Activated naive CD8-positive, alpha-beta T cell (primary cell): ENCODE data around the gene SLC2A11.
A peak's percentile ranks its signal among the peaks of the same experiment; 100 is the strongest.

Experiments
- H3K27ac Mint-ChIP-seq: one replicate; pipeline ENCODE4 v1.8.0; 2021; ENCODE audit warnings: mixed read lengths
- H3K27me3 Mint-ChIP-seq: one replicate; pipeline ENCODE4 v1.8.0; 2021; ENCODE audit warnings: mixed read lengths
- H3K36me3 Mint-ChIP-seq: one replicate; pipeline ENCODE4 v1.8.0; 2021; ENCODE audit warnings: mixed read lengths
- H3K4me1 Mint-ChIP-seq: one replicate; pipeline ENCODE4 v1.8.0; 2021; ENCODE audit warnings: low read depth, mixed read lengths
- H3K4me3 Mint-ChIP-seq: one replicate; pipeline ENCODE4 v1.8.0; 2021; ENCODE audit warnings: mild to moderate bottlenecking, mixed read lengths
- H3K9me3 Mint-ChIP-seq: one replicate; pipeline ENCODE4 v1.8.0; 2021; ENCODE audit warnings: low read depth, mixed read lengths

Gene SLC2A11

DNA sequence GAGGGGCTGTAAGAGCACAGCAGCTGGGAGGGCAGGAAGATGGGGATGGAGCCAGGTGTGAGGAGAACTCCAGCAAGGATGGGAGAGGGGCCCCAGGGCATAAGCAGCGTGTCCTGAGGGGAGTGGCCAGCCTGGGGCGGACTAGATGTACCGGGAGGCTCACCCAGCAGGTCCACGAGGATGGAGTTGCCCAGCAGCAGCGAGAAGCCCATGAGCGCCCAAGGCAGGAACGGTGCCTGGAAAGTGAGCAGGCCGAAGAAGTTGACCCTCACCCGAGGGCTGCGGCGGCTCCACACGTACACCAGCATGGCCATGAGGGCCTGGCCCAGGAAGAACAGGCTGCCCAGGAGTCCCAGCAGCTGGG is 20.2 kb upstream of the SLC2A11 start:
- Mint-ChIP-seq H3K36me3 (no peaks in the 10 kb centered on the region), H3K9me3 (no peaks in the 10 kb centered on the region), H3K27ac (no peak overlapping the region), H3K4me1 (peaks cover 20% of the 10 kb centered on the region), H3K27me3 (no peaks in the 10 kb centered on the region), H3K4me3 (peak overlapping the region; percentile 94)

DNA sequence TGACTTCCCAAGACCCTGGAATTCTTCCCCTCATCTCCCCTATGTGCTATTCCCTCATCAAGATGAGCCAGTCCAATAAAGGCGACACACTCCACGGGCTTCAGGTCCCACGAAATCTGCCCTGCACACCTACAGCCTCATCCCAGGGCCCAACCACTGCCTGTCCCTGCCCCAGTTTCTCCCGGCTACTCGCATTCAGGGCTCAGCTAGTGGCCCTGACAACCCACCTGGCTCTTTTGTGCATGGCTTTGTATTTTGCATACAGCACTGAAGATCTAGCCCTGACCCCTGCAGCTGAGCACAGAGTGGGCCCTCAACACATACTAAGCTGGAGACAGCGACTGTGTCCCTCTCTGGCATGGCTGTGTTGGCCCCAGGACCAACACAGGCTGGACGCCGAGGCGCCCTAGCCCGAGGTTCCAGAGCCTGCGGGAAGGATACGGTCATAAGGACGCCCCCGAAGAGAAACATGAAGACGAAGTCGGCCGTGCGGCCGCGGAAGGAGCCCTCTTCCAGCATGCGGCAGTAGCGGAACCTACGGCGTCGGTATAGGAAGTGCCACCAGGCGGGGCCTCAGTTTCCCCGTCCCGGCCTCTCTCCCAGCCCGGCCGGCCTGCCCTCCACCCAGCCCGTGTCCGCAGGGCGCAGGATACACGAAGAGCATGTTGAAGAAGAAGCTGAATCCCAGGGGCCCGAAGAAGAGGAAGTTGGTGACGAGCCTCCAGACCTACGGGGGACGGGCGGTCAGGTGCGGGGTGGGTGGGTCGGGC is 19.6 kb upstream of the SLC2A11 start:
- peak overlapping the region; percentile 94 for H3K4me3 Mint-ChIP-seq
- no peaks in the 10 kb centered on the region for H3K27me3 Mint-ChIP-seq
- no peaks in the 10 kb centered on the region for H3K36me3 Mint-ChIP-seq
- H3K27ac Mint-ChIP-seq = peak overlapping the region; percentile 95
- H3K4me1 Mint-ChIP-seq = peaks cover 20% of the 10 kb centered on the region
- H3K9me3 Mint-ChIP-seq = no peaks in the 10 kb centered on the region

DNA sequence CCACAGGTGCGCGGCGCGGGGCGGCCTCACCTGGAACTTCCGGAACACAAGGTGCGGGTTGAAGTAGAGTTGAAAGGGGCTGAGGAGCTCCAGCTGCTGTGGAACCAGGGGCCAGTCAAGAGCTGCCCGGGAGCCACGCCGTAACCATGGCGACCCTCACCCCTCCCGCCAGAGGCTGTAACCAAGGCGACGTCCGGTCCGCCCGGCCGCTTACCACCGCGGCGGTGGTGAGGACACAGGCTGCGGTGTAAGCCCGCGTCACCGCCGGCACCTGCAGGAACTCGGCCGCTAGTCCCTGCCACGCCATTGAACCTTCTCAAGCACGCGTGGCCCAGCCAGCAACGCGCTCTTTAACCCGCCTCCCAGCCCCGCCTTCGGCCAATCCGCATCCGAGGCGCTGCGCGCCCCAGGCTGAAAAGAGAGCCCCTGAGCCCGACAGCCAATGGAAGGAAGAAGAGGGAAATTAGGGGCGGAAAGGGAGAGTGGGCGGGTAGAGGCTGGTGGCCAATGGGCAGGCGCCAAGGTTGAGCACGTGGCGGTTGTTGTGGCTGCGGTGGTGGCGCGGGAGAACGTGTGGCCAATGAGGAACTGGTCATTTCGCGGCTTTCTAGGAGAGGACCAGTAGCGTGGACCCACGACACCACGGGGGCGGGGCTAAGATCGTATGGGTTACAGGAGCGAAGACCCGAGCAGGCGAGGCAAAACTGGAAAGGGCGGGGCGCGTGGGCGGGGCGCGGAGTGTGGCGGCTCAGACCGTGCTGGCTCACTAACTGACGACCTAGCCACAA is 18.8 kb upstream of the SLC2A11 start, which contains the start of gene DERL3:
DERL3 (minus strand) TSS at position 326 of the 788 bp plus-strand sequence; CDS start at position 307, 19 bp downstream.
- Mint-ChIP-seq H3K4me1 (peaks cover 20% of the 10 kb centered on the region), H3K27me3 (no peaks in the 10 kb centered on the region), H3K27ac (peak within 1 kb of the TSS; percentile 95), H3K9me3 (no peaks in the 10 kb centered on the region), H3K36me3 (no peaks in the 10 kb centered on the region), H3K4me3 (peak within 1 kb of the TSS; percentile 94)

DNA sequence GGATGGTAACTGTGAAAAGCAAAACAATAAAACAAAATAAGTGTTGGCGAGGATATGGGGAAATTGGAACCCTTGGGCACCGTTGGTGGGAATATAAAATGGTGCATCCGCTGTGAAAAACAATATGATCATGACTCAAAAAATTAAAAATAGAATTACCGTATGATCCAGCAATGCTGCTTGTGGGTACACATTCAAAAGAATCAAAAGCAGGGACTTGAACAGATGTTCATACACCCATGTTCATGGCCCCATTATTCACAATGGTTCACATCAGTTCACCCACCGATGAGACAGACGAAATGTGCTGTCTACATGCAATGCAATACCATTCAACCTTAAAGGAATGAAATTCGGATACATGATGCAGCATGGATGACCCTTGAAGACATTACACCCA is 17.6 kb upstream of the SLC2A11 start:
- Mint-ChIP-seq H3K9me3 (no peaks in the 10 kb centered on the region), H3K4me3 (peak overlapping the region; percentile 33), H3K27ac (peak overlapping the region; percentile 34), H3K4me1 (peaks cover 20% of the 10 kb centered on the region), H3K36me3 (no peaks in the 10 kb centered on the region), H3K27me3 (no peaks in the 10 kb centered on the region)

DNA sequence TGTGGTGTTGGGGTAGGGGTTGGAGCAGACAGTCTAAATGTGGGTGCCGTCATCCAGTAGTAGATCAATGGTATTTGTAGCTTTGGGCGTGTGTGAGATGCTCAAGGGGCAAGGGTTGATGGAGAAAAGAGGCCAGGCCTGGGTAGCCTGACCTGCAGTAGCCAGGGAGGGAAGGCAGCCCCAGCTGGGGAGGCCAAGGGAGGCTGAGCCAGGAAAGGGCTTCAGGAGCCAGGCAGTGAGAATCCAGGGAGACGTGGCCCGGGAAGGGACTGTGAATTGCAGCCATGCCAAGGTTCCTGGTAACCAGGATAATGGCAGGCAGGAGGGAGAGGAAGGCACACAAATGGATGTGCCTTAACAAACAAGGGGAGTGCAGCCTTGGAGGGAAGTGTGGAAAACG is 16.4 kb upstream of the SLC2A11 start:
- H3K27me3 Mint-ChIP-seq = no peaks in the 10 kb centered on the region
- H3K4me3 Mint-ChIP-seq = no peak overlapping the region

DNA sequence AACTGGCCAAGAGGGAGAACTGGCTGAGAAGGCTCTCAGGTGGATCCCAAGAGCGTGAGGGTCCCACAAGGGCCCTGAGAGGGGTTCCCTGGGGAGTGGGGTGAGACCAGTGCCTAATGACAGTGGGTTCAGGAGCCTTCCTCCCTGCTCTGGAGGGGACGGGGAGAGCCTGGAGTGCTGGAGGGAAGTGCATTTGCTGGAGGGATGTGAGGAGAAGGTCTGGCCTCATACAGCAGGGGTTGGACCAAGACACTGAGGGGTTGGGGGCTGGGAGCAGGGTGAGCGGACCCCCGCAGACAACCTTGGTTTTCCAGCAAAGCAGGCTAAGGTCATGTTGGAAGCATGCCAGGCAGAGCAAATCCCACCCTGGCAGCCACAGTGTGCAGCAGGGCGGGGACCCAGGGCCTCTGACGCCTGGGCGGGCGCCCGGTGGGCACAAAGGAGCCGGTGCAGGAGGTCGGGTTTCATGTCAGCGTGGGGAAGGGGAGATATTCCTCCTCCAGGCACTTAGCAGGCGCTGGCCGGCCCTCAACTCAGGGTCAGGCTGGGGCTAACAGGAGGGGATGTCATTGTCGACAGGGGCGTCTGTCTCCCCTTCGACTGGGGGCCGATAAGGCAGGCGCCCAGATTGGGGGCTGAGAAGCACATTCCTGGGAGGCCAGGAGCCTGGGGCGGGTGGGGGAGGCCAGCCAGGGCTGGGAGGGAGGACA is 15.8 kb upstream of the SLC2A11 start:
- Mint-ChIP-seq H3K36me3 (no peaks in the 10 kb centered on the region), H3K27me3 (no peaks in the 10 kb centered on the region), H3K27ac (no peak overlapping the region), H3K9me3 (no peaks in the 10 kb centered on the region), H3K4me3 (no peak overlapping the region), H3K4me1 (peaks cover 20% of the 10 kb centered on the region)

More for the DNA sequence above, 16.4 kb upstream of the SLC2A11 start:
- H3K27ac Mint-ChIP-seq = no peak overlapping the region
- peaks cover 20% of the 10 kb centered on the region for H3K4me1 Mint-ChIP-seq
- no peaks in the 10 kb centered on the region for H3K9me3 Mint-ChIP-seq
- H3K36me3 Mint-ChIP-seq = no peaks in the 10 kb centered on the region

DNA sequence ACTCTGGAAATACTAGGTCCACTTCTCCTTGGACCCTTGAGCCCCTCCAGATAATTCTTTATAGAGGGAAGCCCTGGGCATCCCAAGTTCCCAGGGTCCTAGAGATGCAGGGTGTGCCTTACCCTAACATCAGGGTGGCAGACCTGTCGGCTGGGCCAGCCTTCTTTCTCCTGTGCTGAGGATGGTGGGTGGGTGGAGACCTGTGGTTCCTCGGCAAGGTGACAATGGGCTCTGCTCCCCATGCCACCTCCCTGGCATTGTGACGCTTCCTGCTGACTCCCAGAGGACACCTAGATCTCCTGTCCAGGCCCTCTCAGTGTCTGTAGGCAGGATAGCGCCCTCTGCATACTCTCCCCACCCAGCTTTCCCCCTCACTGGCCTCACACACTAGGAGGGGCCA is 15.1 kb upstream of the SLC2A11 start:
- Mint-ChIP-seq H3K4me1 (peaks cover 20% of the 10 kb centered on the region), H3K36me3 (no peaks in the 10 kb centered on the region), H3K4me3 (no peak overlapping the region), H3K27ac (no peak overlapping the region), H3K27me3 (no peaks in the 10 kb centered on the region), H3K9me3 (no peaks in the 10 kb centered on the region)

DNA sequence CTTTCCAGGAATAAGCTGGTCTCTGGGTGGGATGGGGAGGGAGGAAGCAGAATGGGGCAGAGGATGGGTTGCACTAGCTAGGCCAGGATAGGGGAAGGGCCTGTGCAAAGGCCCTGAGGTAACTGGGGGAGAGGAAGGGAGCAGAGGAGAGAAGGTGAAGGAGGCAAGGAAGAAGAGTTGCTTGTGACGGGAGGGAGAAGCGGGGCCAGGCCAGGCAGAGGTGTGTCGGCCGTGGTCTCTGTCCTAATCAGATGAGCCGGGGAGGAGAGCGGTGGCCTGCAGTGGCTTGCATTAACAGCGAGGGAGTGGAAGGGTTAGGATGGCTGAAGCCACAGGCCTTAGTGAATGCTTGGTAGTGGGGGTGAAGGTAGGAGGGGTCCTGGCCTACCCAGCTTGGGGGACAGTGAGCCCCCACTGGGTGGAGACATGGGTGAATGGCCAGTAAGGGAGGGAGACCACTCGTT is 12.9 kb upstream of the SLC2A11 start:
- no peak overlapping the region for H3K27ac Mint-ChIP-seq
- H3K4me3 Mint-ChIP-seq = no peak overlapping the region
- H3K36me3 Mint-ChIP-seq = no peaks in the 10 kb centered on the region
- no peaks in the 10 kb centered on the region for H3K9me3 Mint-ChIP-seq
- H3K4me1 Mint-ChIP-seq = peaks cover 5% of the 10 kb centered on the region
- H3K27me3 Mint-ChIP-seq = no peaks in the 10 kb centered on the region

DNA sequence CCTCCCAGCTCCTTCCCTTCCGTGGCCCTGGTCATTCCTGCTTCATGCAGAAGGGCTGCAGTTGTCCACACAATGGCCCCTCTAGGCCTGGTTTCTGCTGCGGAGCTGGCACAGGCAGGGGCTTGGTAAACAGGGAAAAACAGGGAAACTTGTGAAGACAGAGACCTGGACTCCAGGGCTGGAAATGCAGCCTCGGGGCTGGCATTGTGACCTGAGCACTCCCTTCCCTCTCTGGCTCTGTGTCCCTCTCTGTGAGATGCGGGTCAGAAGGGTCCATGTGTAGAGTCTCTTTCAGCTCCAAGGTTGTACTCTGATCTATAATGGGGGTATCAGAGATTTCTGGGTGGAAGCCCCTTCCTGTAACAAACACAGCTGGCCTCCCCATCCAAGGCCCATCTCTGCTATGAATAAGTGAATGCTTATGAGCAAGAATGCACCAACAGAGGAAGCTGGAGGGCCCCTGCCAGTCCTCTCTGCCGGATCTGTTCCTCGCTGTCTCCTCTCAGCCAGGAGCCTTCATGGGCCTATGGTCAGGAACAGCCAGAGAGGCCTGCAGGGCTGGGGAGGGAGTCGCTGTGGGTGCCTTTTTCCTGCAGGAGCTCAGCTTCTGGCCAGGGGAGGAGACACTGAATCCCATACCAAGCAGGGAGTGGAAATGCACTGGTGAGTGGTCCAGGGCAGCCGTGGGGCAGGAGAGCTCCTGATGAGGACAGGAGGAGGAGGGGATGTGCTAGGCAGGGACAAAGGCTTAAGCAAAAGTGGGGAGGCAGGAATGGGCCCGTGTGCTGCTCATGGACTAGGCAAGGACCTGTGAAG is 12.2 kb upstream of the SLC2A11 start:
- Mint-ChIP-seq H3K4me3 (no peak overlapping the region), H3K4me1 (peaks cover 5% of the 10 kb centered on the region), H3K27me3 (no peaks in the 10 kb centered on the region), H3K27ac (no peak overlapping the region), H3K9me3 (no peaks in the 10 kb centered on the region), H3K36me3 (no peaks in the 10 kb centered on the region)

DNA sequence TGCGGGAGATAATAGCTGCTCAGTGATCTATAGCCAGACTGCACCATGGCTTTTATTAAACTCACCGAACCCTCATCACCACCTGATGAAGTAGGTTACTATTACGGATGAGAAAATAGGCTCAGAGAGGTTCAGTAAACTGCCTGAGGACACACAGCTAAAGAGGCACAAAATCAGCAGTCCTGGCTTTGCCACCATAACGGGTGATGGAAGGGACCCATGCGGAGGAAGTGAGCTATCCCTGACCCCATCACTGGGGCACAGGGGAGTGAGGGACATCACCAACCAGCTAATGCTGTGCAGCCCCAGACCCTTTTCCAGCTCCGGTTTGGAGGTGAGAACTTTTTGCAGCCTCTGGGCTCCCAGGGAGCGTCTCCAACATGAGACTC is 11.6 kb upstream of the SLC2A11 start:
- Mint-ChIP-seq H3K4me3 (no peak overlapping the region), H3K27me3 (no peaks in the 10 kb centered on the region), H3K4me1 (peaks cover 5% of the 10 kb centered on the region), H3K36me3 (no peaks in the 10 kb centered on the region), H3K27ac (no peak overlapping the region), H3K9me3 (no peaks in the 10 kb centered on the region)

DNA sequence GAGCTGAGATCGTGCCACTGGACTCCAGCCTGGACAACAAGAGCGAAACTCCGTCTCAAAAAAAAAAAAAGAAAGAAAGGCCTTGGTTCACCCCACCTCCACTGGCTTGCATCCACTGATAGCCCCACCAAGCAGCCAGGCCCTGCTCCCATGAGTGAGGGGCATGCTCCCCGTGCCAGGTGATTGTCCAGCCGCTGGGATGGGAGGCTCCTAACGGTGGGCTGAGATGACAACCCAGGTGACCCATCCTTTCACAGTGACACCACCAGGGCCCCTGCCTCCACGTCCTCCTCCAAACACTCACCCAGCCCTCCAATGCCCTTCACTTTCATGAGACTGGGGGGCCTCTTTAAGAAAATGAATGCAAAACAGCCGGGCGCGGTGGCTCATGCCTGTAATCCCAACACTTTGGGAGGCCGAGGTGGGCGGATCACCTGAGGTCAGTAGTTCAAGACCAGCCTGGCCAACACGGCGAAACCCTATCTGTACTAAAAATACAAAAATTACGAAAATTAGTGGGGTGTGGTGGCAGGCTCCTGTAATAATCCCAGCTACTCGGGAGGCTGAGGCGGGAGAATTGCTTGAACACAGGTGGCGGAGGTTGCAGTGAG is 10.3 kb upstream of the SLC2A11 start:
- H3K27ac Mint-ChIP-seq = no peak overlapping the region
- H3K36me3 Mint-ChIP-seq = no peaks in the 10 kb centered on the region
- no peak overlapping the region for H3K4me3 Mint-ChIP-seq
- H3K27me3 Mint-ChIP-seq = no peaks in the 10 kb centered on the region
- no peaks in the 10 kb centered on the region for H3K9me3 Mint-ChIP-seq
- peaks cover 5% of the 10 kb centered on the region for H3K4me1 Mint-ChIP-seq

DNA sequence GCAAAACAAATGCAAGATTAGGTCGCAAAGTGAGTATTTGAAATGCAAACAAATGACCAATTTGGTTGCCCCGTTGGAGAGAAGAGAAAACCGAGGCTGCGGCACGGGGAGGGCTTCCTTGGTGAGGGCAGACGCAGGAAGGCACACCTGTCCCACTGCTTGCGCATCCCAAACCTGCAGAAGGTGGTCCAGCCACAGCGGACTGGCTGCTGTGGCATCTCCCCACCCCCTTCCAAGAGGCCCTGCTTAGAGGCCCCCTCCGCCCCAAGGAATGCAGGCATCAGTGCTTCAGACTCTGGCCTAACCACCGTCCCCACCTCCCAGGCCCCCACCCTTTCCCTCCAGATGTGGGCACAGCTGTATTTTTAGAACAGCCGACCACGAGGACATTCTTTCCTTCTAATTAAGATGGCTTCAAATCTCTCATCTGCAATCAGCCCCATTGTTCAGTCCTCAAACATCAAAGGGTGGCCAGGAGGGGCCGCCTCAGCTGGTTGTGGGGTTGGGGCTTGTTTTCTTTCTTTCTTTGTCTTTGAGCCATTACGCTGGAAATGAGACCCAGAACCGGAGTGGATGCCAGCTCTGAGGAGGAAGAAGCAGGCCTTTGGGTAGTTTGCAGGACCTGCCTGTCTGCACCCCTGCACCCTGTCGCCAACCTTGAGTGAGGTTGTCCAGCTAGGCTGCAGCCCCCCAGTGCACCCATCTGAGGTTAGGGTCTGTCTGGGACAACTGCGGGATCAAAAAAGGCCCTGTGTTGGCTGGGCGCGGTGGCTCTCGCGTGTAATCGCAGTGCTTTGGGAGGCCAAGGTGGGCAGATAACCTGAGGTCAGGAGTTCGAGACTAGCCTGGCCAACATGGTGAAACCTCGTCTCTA is 9.4 kb upstream of the SLC2A11 start:
- no peaks in the 10 kb centered on the region for H3K27me3 Mint-ChIP-seq
- H3K4me3 Mint-ChIP-seq = no peak overlapping the region
- H3K36me3 Mint-ChIP-seq = no peaks in the 10 kb centered on the region
- no peaks in the 10 kb centered on the region for H3K9me3 Mint-ChIP-seq
- no peak overlapping the region for H3K27ac Mint-ChIP-seq
- H3K4me1 Mint-ChIP-seq = peaks cover 5% of the 10 kb centered on the region
